Fibroblast of lung (primary cell): ENCODE measurements around the gene HOXC5. TPM values are rescaled to one million over a fixed set of nuclear protein-coding genes. Genes with fewer than 3 reads are reported as not detected.
A peak's percentile ranks its signal among the peaks of the same experiment; 100 is the strongest.

Experiments
- DNase-seq, 2 donors: peaks; one replicate each; pipeline versions ENCODE4 v3.0.0 to v3.0.0-alpha.2; 2010; ENCODE audit warnings: low read depth in 2 of 2
- H2AFZ ChIP-seq: 2 replicates; pipeline ENCODE4 v1.5.1; 2012; ENCODE audit warnings: low read length, control low read depth, inconsistent platforms
- H3K27ac ChIP-seq: 2 replicates; pipeline ENCODE4 v1.5.1; 2011; ENCODE audit warnings: low read length, control low read depth; ENCODE audit not compliant: insufficient read depth
- H3K27me3 ChIP-seq: 2 replicates; pipeline ENCODE4 v1.5.1; 2011; ENCODE audit warnings: mild to moderate bottlenecking, low read length; ENCODE audit not compliant: control insufficient read depth, insufficient read depth
- H3K36me3 ChIP-seq: 2 replicates; pipeline ENCODE4 v1.5.1; 2011; ENCODE audit warnings: low read length; ENCODE audit not compliant: control insufficient read depth, insufficient read depth
- H3K4me1 ChIP-seq: 2 replicates; pipeline ENCODE4 v1.5.1; 2011; ENCODE audit warnings: low read length; ENCODE audit not compliant: control insufficient read depth, insufficient read depth; ENCODE audit errors: extremely low read depth
- H3K4me2 ChIP-seq: 2 replicates; pipeline ENCODE4 v1.5.1; 2011; ENCODE audit warnings: low read length, control low read depth; ENCODE audit not compliant: insufficient read depth; ENCODE audit errors: extremely low read depth
- H3K4me3 ChIP-seq, 4 experiments: fragments of 200-600 bp in 1 of 4; sonication (generic) in 1 of 4; replicated peaks in 1 of 4; 2 replicates each; pipeline ENCODE4 v1.5.1; 2011 to 2016; ENCODE audit warnings: low read length in 4 of 4, low read depth in 3 of 4, mild to moderate bottlenecking in 3 of 4, control low read depth in 2 of 4, inconsistent platforms in 1 of 4, mixed read lengths in 1 of 4; ENCODE audit not compliant: insufficient read depth in 1 of 4; ENCODE audit errors: control extremely low read depth in 1 of 4
- H3K79me2 ChIP-seq: 2 replicates; pipeline ENCODE4 v1.5.1; 2012; ENCODE audit warnings: mild to moderate bottlenecking, low read length, inconsistent platforms; ENCODE audit not compliant: control insufficient read depth, insufficient read depth
- H3K9ac ChIP-seq: 2 replicates; pipeline ENCODE4 v1.5.1; 2011; ENCODE audit warnings: mild to moderate bottlenecking, low read length, control low read depth; ENCODE audit not compliant: insufficient read depth
- H3K9me3 ChIP-seq: 2 replicates; pipeline ENCODE4 v1.5.1; 2012; ENCODE audit warnings: low read depth, low read length; ENCODE audit not compliant: control insufficient read depth, insufficient read depth
- H4K20me1 ChIP-seq: 2 replicates; pipeline ENCODE4 v1.5.1; 2011; ENCODE audit warnings: low read length; ENCODE audit not compliant: control insufficient read depth, insufficient read depth; ENCODE audit errors: extremely low read depth
- CTCF ChIP-seq, 2 donors: IDR thresholded peaks in 1 of 2; conservative IDR thresholded peaks in 1 of 2; 1 replicate in 1 of 2; 2 replicates in 1 of 2; pipeline ENCODE4 v1.5.1; 2011 to 2012; ENCODE audit warnings: low read length in 2 of 2, control low read depth in 1 of 2, inconsistent platforms in 1 of 2, low read depth in 1 of 2, mild to moderate bottlenecking in 1 of 2
- EZH2 ChIP-seq: IDR thresholded peaks from 2 replicates; pipeline ENCODE4 v1.5.1; 2012; ENCODE audit warnings: low read length, control low read depth, mild to moderate bottlenecking; ENCODE audit errors: missing control alignments
- polyA plus RNA-seq, 2 donors: library from polyadenylated mRNA; depleted of rRNA in 1 of 2; stranded (reverse) in 1 of 2; unstranded in 1 of 2; fragments of >200 nt; gene quantifications; 2 replicates each; pipeline ENCODE4 v1.2.1, GENCODE V29; 2011 to 2012; ENCODE audit warnings: missing spikeins in 1 of 2
- total RNA-seq: library from RNA; depleted of rRNA; stranded (reverse); fragments of >200 nt; gene quantifications from 2 replicates; pipeline ENCODE4 v1.2.1, GENCODE V29; 2014

The HOXC5 gene
- total and polyA plus RNA-seq, 2 donors (not counting 1 experiment from before 2014, with no cell fraction given), result under 0.01 to 0.07 TPM

GRCh38 chr12:53994264-53995001 is 38.4 kb upstream of the HOXC5 start:
- no peak for DNase-seq
- TF ChIP-seq CTCF (conservative IDR thresholded peaks at IDR 0.05 in 1 of 2, IDR thresholded peaks at IDR 0.05 in 1 of 2; ENCODE audit: low read depth in 1 of 2, low read length in 2 of 2) (no peak), EZH2 (peak; percentile 77)
- no peaks in the 10 kb centered on the region for H3K9me3 ChIP-seq
- no peaks in the 10 kb centered on the region for H3K36me3 ChIP-seq
- H3K9ac ChIP-seq, result no peak overlapping the region
- peak overlapping the region; percentile 44 for H3K4me2 ChIP-seq
- no peaks in the 10 kb centered on the region for H3K79me2 ChIP-seq
- H3K4me1 ChIP-seq, result no peaks in the 10 kb centered on the region
- H3K27ac ChIP-seq, result no peak overlapping the region
- H2AFZ ChIP-seq, result no peak overlapping the region
- H3K27me3 ChIP-seq, result peaks cover 88% of the 10 kb centered on the region
- H3K4me3 ChIP-seq, result no peak overlapping the region
- no peaks in the 10 kb centered on the region for H4K20me1 ChIP-seq

GRCh38 chr12:53995002-53995377 is 37.9 kb upstream of the HOXC5 start:
- TF ChIP-seq CTCF (conservative IDR thresholded peaks at IDR 0.05 in 1 of 2, IDR thresholded peaks at IDR 0.05 in 1 of 2; ENCODE audit: low read depth in 1 of 2, low read length in 2 of 2), result no peak
- TF ChIP-seq EZH2, result peak; percentile 97
- Histone ChIP-seq H3K36me3 (no peaks in the 10 kb centered on the region), H3K79me2 (no peaks in the 10 kb centered on the region), H2AFZ (no peak overlapping the region), H3K4me3 (peak overlapping the region in 1 of 4 experiments; percentile 7), H3K27ac (no peak overlapping the region), H3K9ac (no peak overlapping the region), H3K4me1 (no peaks in the 10 kb centered on the region), H4K20me1 (no peaks in the 10 kb centered on the region), H3K9me3 (no peaks in the 10 kb centered on the region), H3K27me3 (peaks cover 88% of the 10 kb centered on the region), H3K4me2 (peak overlapping the region; percentile 44)
- DNase-seq, result no peak

GRCh38 chr12:53995378-53996239 is 37.2 kb upstream of the HOXC5 start:
- no peak overlapping the region for H3K27ac ChIP-seq
- TF ChIP-seq EZH2, result peak; percentile 8
- no peak for TF ChIP-seq CTCF (conservative IDR thresholded peaks at IDR 0.05 in 1 of 2, IDR thresholded peaks at IDR 0.05 in 1 of 2; ENCODE audit: low read depth in 1 of 2, low read length in 2 of 2)
- H4K20me1 ChIP-seq, result no peaks in the 10 kb centered on the region
- H3K79me2 ChIP-seq, result no peaks in the 10 kb centered on the region
- H2AFZ ChIP-seq, result peak overlapping the region; percentile 69
- H3K4me1 ChIP-seq, result no peaks in the 10 kb centered on the region
- H3K9ac ChIP-seq, result peak overlapping the region; percentile 58
- no peak for DNase-seq
- peak overlapping the region; percentile 13 to 45 (median 38) for H3K4me3 ChIP-seq
- H3K9me3 ChIP-seq, result no peaks in the 10 kb centered on the region
- H3K4me2 ChIP-seq, result peak overlapping the region; percentile 71
- no peaks in the 10 kb centered on the region for H3K36me3 ChIP-seq
- peaks cover 88% of the 10 kb centered on the region for H3K27me3 ChIP-seq
